Epithelial cell of umbilical artery (primary cell): ENCODE measurements around the gene RERE. TPM values are rescaled to one million over a fixed set of nuclear protein-coding genes. Genes with fewer than 3 reads are reported as not detected.

Experiments used
- total RNA-seq: library from RNA; depleted of rRNA; stranded (reverse); fragments of >200 nt; gene quantifications from 2 replicates; pipeline ENCODE4 v1.2.3, GENCODE V29; 2014

RERE gene
- 25.2 and 38.3 TPM in 2 replicates for total RNA-seq

GRCh38 chr1:8817412-8818324 is at the start of gene RERE:
RERE (minus strand) TSS chr1:8817640.

GRCh38 chr1:8317647-8318381 is 499.6 kb downstream of the RERE start, which contains the start of gene SLC45A1:
SLC45A1 (plus strand) TSS chr1:8318114; CDS start chr1:8324330, 6,216 bp downstream.

Other genes with a start within 250 kb of the RERE start
- 1,917 and 2,330 TPM in 2 replicates for gene ENO1, start 61.0 kb upstream of the RERE start, total RNA-seq
- gene CA6, start 128.2 kb upstream of the RERE start, total RNA-seq, result not detected in 2 replicates
- not detected in 2 replicates for gene SLC2A7, start 208.8 kb upstream of the RERE start, total RNA-seq